H1 (cell line): Measurements from ENCODE around the gene SYK. TPM values are rescaled to one million over a fixed set of nuclear protein-coding genes. Genes with fewer than 3 reads are reported as not detected.

Source experiments
- CTCF ChIA-PET: fragments of 300-600 bp; sonication (Branson Sonifier 250); formaldehyde crosslinking; loops from one replicate; lab custom pipeline; 2021; ENCODE audit not compliant: partially characterized antibody; lab: Charles Lee
- POLR2A ChIA-PET: fragments of 300-600 bp; sonication (Branson Sonifier 250); formaldehyde crosslinking; loops from one replicate; lab custom pipeline; 2021; ENCODE audit warnings: inconsistent platforms; ENCODE audit not compliant: partially characterized antibody; lab: Charles Lee
- DNase-seq, 2 experiments: peaks; one replicate each; pipeline versions ENCODE4 v3.0.0 to v3.0.0-alpha.2; 2010 to 2022; ENCODE audit warnings: low spot score in 2 of 2, low read depth in 1 of 2, mixed read lengths in 1 of 2
- FAIRE-seq: peaks from 2 replicates; lab custom pipeline; 2011; peaks lifted over from hg19 to GRCh38; lab: Jason Lieb, UNC
- H2AFZ ChIP-seq: 2 replicates; pipeline ENCODE4 v1.8.1; 2012; ENCODE audit warnings: low read length, inconsistent platforms
- H2AK5ac ChIP-seq: 2 replicates; pipeline ENCODE4 v1.6.1; 2013; ENCODE audit warnings: low read depth, low read length
- H2BK120ac ChIP-seq: replicated peaks from 2 replicates; pipeline ENCODE3; 2013; ENCODE audit warnings: low read depth, low read length, inconsistent platforms
- H2BK12ac ChIP-seq: 2 replicates; pipeline ENCODE4 v1.6.1; 2013; ENCODE audit warnings: low read depth, low read length
- H2BK15ac ChIP-seq: 2 replicates; pipeline ENCODE4 v1.6.1; 2013; ENCODE audit warnings: low read length
- H2BK20ac ChIP-seq: 2 replicates; pipeline ENCODE4 v1.6.1; 2013; ENCODE audit warnings: low read length
- H2BK5ac ChIP-seq: 2 replicates; pipeline ENCODE4 v1.6.1; 2013; ENCODE audit warnings: low read depth, low read length
- H3K14ac ChIP-seq: 2 replicates; pipeline ENCODE4 v1.6.1; 2013; ENCODE audit warnings: inconsistent platforms; ENCODE audit not compliant: insufficient read length
- H3K18ac ChIP-seq: 2 replicates; pipeline ENCODE4 v1.6.1; 2013; ENCODE audit warnings: low read length; ENCODE audit errors: extremely low read depth
- H3K23ac ChIP-seq: 2 replicates; pipeline ENCODE4 v1.6.1; 2013; ENCODE audit warnings: inconsistent platforms; ENCODE audit not compliant: insufficient read length
- H3K23me2 ChIP-seq: 2 replicates; pipeline ENCODE4 v1.6.1; 2013; ENCODE audit warnings: low read depth, low read length
- H3K27ac ChIP-seq: 2 replicates; pipeline ENCODE4 v1.6.1; 2011; ENCODE audit warnings: low read depth, low read length, inconsistent platforms
- H3K27me3 ChIP-seq, 4 experiments: replicated peaks in 1 of 4; 1 replicate in 1 of 4; 2 replicates in 3 of 4; pipeline versions ENCODE4 v1.6.1 to v1.8.1; 2011 to 2013; ENCODE audit warnings: low read length in 3 of 4, mild to moderate bottlenecking in 3 of 4, inconsistent platforms in 2 of 4, mixed read lengths in 2 of 4, moderate library complexity in 1 of 4; ENCODE audit not compliant: control insufficient read depth in 3 of 4, insufficient read depth in 3 of 4; ENCODE audit errors: extremely low read depth in 1 of 4
- H3K36me3 ChIP-seq, 4 experiments: 2 replicates each; pipeline versions ENCODE4 v1.6.1 to v1.8.1; 2011 to 2013; ENCODE audit warnings: mild to moderate bottlenecking in 4 of 4, low read length in 3 of 4, moderate library complexity in 2 of 4, control low read depth in 1 of 4, inconsistent platforms in 1 of 4; ENCODE audit not compliant: insufficient read depth in 4 of 4, control insufficient read depth in 2 of 4
- H3K4ac ChIP-seq: replicated peaks from 2 replicates; pipeline ENCODE3; 2013; ENCODE audit warnings: low read length, low read depth, mixed read lengths, inconsistent platforms; ENCODE audit not compliant: insufficient read length
- H3K4me1 ChIP-seq, 4 experiments: replicated peaks in 1 of 4; 1 replicate in 1 of 4; 2 replicates in 3 of 4; pipeline versions ENCODE4 v1.6.1 to v1.8.1; 2011 to 2013; ENCODE audit warnings: low read length in 3 of 4, inconsistent platforms in 2 of 4, mixed read lengths in 1 of 4; ENCODE audit not compliant: insufficient read depth in 4 of 4, control insufficient read depth in 3 of 4
- H3K4me2 ChIP-seq, 2 experiments: 2 replicates each; pipeline versions ENCODE4 v1.6.1 to v1.8.1; 2011 to 2013; ENCODE audit warnings: low read depth in 2 of 2, low read length in 2 of 2, control low read depth in 1 of 2, inconsistent platforms in 1 of 2, mild to moderate bottlenecking in 1 of 2; ENCODE audit not compliant: insufficient read depth in 1 of 2
- H3K4me3 ChIP-seq, 4 experiments: fragments of 200-600, 300-600 bp in 1 of 4; sonication (generic), shearing (Covaris generic), sonication (Bioruptor Twin) in 1 of 4; 2 replicates each; pipeline versions ENCODE4 v1.5.1 to v1.8.1; 2011 to 2016; ENCODE audit warnings: low read length in 4 of 4, low read depth in 3 of 4, control low read depth in 2 of 4, inconsistent platforms in 2 of 4, mild to moderate bottlenecking in 2 of 4, mixed read lengths in 1 of 4, moderate library complexity in 1 of 4; ENCODE audit not compliant: insufficient read depth in 2 of 4; ENCODE audit errors: extremely low read depth in 1 of 4
- H3K56ac ChIP-seq: replicated peaks from 2 replicates; pipeline ENCODE3; 2013; ENCODE audit warnings: low read depth, mild to moderate bottlenecking, mixed read lengths, low read length, inconsistent platforms; ENCODE audit not compliant: insufficient read length
- H3K79me1 ChIP-seq: 2 replicates; pipeline ENCODE4 v1.6.1; 2013; ENCODE audit warnings: low read depth, low read length, control low read depth
- H3K79me2 ChIP-seq, 2 experiments: 2 replicates each; pipeline versions ENCODE4 v1.6.1 to v1.8.1; 2012 to 2013; ENCODE audit warnings: low read length in 2 of 2, mild to moderate bottlenecking in 2 of 2, inconsistent platforms in 1 of 2; ENCODE audit not compliant: insufficient read depth in 2 of 2, control insufficient read depth in 1 of 2
- H3K9ac ChIP-seq, 4 experiments: replicated peaks in 1 of 4; 1 replicate in 1 of 4; 2 replicates in 3 of 4; pipeline versions ENCODE4 v1.6.1 to v1.8.1; 2011 to 2013; ENCODE audit warnings: low read depth in 3 of 4, low read length in 3 of 4, control low read depth in 2 of 4, mild to moderate bottlenecking in 2 of 4, moderate library complexity in 2 of 4, inconsistent platforms in 1 of 4; ENCODE audit errors: extremely low read depth in 1 of 4
- H3K9me3 ChIP-seq, 2 experiments: 2 replicates each; pipeline versions ENCODE4 v1.6.1 to v1.8.1; 2012 to 2013; ENCODE audit warnings: mild to moderate bottlenecking in 2 of 2, moderate library complexity in 2 of 2, control low read depth in 1 of 2, inconsistent platforms in 1 of 2, low read depth in 1 of 2, low read length in 1 of 2, mixed read lengths in 1 of 2; ENCODE audit not compliant: insufficient read depth in 2 of 2
- H4K20me1 ChIP-seq, 2 experiments: replicated peaks in 1 of 2; 2 replicates each; pipeline versions ENCODE3 to v1.8.1; 2011 to 2013; ENCODE audit warnings: inconsistent platforms in 2 of 2, low read length in 2 of 2, mild to moderate bottlenecking in 1 of 2; ENCODE audit not compliant: insufficient read depth in 2 of 2, control insufficient read depth in 1 of 2
- H4K5ac ChIP-seq: 2 replicates; pipeline ENCODE4 v1.6.1; 2013; ENCODE audit warnings: low read length, low read depth, mixed read lengths, inconsistent platforms; ENCODE audit not compliant: insufficient read length
- H4K8ac ChIP-seq: 2 replicates; pipeline ENCODE4 v1.8.0; 2013; ENCODE audit warnings: mild to moderate bottlenecking, moderate library complexity, low read length, inconsistent platforms; ENCODE audit not compliant: insufficient read depth; ENCODE audit errors: extremely low read depth
- H4K91ac ChIP-seq: replicated peaks from 2 replicates; pipeline ENCODE3; 2013; ENCODE audit warnings: low read length, mixed read lengths, inconsistent platforms; ENCODE audit not compliant: insufficient read length
- ASH2L ChIP-seq: fragments of 200-600, 300-600 bp; sonication (generic); IDR thresholded peaks from one replicate; pipeline ENCODE4 v1.7.1; 2017; ENCODE audit warnings: low read length
- EP300 ChIP-seq, 2 experiments: IDR thresholded peaks; 1 replicate in 1 of 2; 2 replicates in 1 of 2; pipeline ENCODE4 v1.6.1; 2011 to 2012; ENCODE audit warnings: low read depth in 2 of 2, low read length in 2 of 2, mild to moderate bottlenecking in 2 of 2, borderline replicate concordance in 1 of 2, inconsistent platforms in 1 of 2, moderate library complexity in 1 of 2
- GTF2F1 ChIP-seq: IDR thresholded peaks from 2 replicates; pipeline ENCODE4 v1.6.1; 2012; ENCODE audit warnings: low read depth, low read length, improper control_type of control experiment, borderline replicate concordance
- JUND ChIP-seq: IDR thresholded peaks from 2 replicates; pipeline ENCODE4 v1.6.1; 2011; ENCODE audit warnings: mild to moderate bottlenecking, improper control_type of control experiment, low read length
- RAD21 ChIP-seq, 2 experiments: IDR thresholded peaks in 1 of 2; conservative IDR thresholded peaks in 1 of 2; 2 replicates each; pipeline ENCODE4 v1.6.1; 2011; ENCODE audit warnings: low read depth in 2 of 2, low read length in 2 of 2, improper control_type of control experiment in 1 of 2, inconsistent platforms in 1 of 2, mild to moderate bottlenecking in 1 of 2, moderate library complexity in 1 of 2
- RFX5 ChIP-seq: IDR thresholded peaks from 2 replicates; pipeline ENCODE4 v1.6.1; 2011; ENCODE audit warnings: low read depth, low read length, improper control_type of control experiment, borderline replicate concordance
- WGBS, 2 experiments: shearing (Covaris generic) in 1 of 2; methylation state at CpG; one replicate each; pipeline versions ENCODE4 v1.1.6 to v1.1.7; 2013 to 2015; ENCODE audit warnings: low lambda C conversion rate in 2 of 2, mixed read lengths in 2 of 2, inconsistent platforms in 1 of 2, low coverage in 1 of 2, missing lambda C conversion rate in 1 of 2; ENCODE audit not compliant: insufficient replicate concordance in 2 of 2, insufficient coverage in 1 of 2, insufficient read length in 1 of 2; ENCODE audit errors: extremely low coverage in 1 of 2, missing lambda C conversion rate in 1 of 2; 5-methylcytosine and 5-hydroxymethylcytosine counted together
- polyA plus RNA-seq, 7 experiments: library from polyadenylated mRNA; depleted of rRNA in 3 of 7; stranded (reverse) in 5 of 7; unstranded in 2 of 7; fragments of >200 nt in 5 of 7; fragments of 200-250 nt in 2 of 7; gene quantifications; 1 replicate in 5 of 7; 2 replicates in 1 of 7; 4 replicates in 1 of 7; pipeline versions ENCODE4 v1.2.1 to v1.2.3, GENCODE V29; 2011 to 2013; ENCODE audit warnings: missing spikeins in 2 of 7, mixed read lengths in 2 of 7
- total RNA-seq: library from RNA; stranded (reverse); fragmentation: NEBNext Ultra II Directional; extraction: Animal tissue kit (Norgen Biotek cat#: 25700); gene quantifications from 2 replicates; pipeline ENCODE4 v1.2.1, GENCODE V29; 2021
- TF ChIP-seq, protein P1 (sequence below), 3 experiments: IDR thresholded peaks; 1 replicate in 2 of 3; 2 replicates in 1 of 3; pipeline versions ENCODE4 v1.5.1 to v1.6.1; 2011; ENCODE audit warnings: low read length in 3 of 3, mild to moderate bottlenecking in 3 of 3, inconsistent platforms in 2 of 3, low read depth in 1 of 3, moderate library complexity in 1 of 3; ENCODE audit not compliant: insufficient read depth in 1 of 3; ENCODE audit errors: control extremely low read depth in 1 of 3
- TF ChIP-seq, protein P2 (sequence below): IDR thresholded peaks from 2 replicates; pipeline ENCODE4 v1.6.1; 2011; ENCODE audit warnings: low read depth, mild to moderate bottlenecking, low read length; ENCODE audit not compliant: insufficient read depth

The SYK gene
- total and polyA plus RNA-seq, 2 of the 8 experiments (the other 6 are each of a cell fraction or from before 2014, with no cell fraction given) = 1.5 to 4.4 TPM

DNA sequence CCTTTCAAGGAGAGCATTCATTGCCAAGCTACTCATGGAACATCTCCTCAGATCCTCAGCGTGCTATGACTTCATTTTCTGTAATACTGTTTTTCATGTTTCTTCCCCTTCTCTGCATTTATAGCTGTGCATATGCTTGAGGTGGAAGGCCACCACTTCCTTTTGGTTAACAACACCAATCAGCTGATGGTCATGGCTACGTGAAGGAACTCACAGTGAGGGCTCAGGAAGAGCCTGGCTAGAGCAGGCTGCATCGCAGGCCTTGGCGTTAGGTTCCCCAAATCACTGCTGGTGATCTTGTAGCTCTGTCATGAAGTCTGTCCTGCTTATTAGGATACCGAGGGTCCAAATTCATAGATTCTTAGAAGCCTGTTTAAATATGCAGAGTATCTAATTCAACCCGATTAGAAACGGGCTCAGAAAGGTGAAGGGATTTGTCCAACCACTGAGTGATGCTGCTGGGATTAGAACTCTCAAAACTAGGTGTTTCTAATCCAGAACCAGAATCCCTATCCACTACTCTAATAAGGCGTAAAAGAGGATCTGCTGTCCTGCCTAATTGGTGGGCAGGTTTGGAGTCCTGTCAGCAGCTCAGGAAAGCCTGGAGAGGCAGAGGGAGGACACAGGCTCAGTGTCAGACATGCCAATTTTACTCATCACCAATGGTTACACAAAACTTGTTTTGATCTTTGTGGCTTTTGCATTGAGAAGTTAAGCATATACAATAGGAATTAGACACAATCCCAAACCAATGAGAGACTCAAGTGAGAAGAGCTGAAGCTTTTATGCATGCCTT is 7.5 kb downstream of the SYK start:
- H4K20me1 ChIP-seq = peaks cover 0 to 2% of the 10 kb centered on the region in 2 experiments
- 87% methylated on average over 8 of the region's 8 CpGs; no CpG with 5 or more reads in 1 of the 2 experiments for WGBS, 2 experiments
- no peak overlapping the region for H4K91ac ChIP-seq
- no peak for DNase-seq
- no peak overlapping the region for H2BK20ac ChIP-seq
- no peak overlapping the region for H3K14ac ChIP-seq
- ChIA-PET POLR2A (interaction anchor here (0.8 kb wide), 1 partner anchor 88 kb away, joined by 3 read pairs; no protein-coding TSS in a partner anchor), CTCF (interaction anchor here (1.8 kb wide), 1 partner anchor 30 kb away, joined by 4 read pairs; no protein-coding TSS in a partner anchor)
- no peak overlapping the region for H2BK5ac ChIP-seq
- no peak overlapping the region for H3K23ac ChIP-seq
- no peak overlapping the region for H3K4ac ChIP-seq
- H3K9me3 ChIP-seq = no peaks in the 10 kb centered on the region
- no peak overlapping the region for H4K8ac ChIP-seq
- 0 out of 7 replicates have a peak, but pooled peaks cover 0 to 3% (median 0%) of the 10 kb centered on the region in 4 experiments for H3K4me1 ChIP-seq
- H2BK12ac ChIP-seq = no peak overlapping the region
- no peaks in the 10 kb centered on the region for H3K27me3 ChIP-seq
- H3K18ac ChIP-seq = no peak overlapping the region
- FAIRE-seq = no peak
- H3K4me2 ChIP-seq = no peak overlapping the region
- no peak overlapping the region for H3K9ac ChIP-seq
- H3K4me3 ChIP-seq = no peak overlapping the region
- no peaks in the 10 kb centered on the region for H3K23me2 ChIP-seq
- H3K56ac ChIP-seq = no peak overlapping the region
- H3K36me3 ChIP-seq = no peaks in the 10 kb centered on the region
- no peak overlapping the region for H2AFZ ChIP-seq
- no peaks in the 10 kb centered on the region for H3K79me2 ChIP-seq
- no peak overlapping the region for H3K27ac ChIP-seq
- H2AK5ac ChIP-seq = no peak overlapping the region
- no peak overlapping the region for H2BK120ac ChIP-seq
- no peaks in the 10 kb centered on the region; the same call in 1 of the 2 replicates for H3K79me1 ChIP-seq
- no peak overlapping the region for H2BK15ac ChIP-seq
- no peak overlapping the region for H4K5ac ChIP-seq
- no peak for TF ChIP-seq EP300 (IDR thresholded peaks at IDR 0.05; ENCODE audit: borderline replicate concordance in 1 of 2, low read depth in 2 of 2, low read length in 2 of 2)
- TF ChIP-seq GTF2F1 = no peak
- TF ChIP-seq, protein P1, sequence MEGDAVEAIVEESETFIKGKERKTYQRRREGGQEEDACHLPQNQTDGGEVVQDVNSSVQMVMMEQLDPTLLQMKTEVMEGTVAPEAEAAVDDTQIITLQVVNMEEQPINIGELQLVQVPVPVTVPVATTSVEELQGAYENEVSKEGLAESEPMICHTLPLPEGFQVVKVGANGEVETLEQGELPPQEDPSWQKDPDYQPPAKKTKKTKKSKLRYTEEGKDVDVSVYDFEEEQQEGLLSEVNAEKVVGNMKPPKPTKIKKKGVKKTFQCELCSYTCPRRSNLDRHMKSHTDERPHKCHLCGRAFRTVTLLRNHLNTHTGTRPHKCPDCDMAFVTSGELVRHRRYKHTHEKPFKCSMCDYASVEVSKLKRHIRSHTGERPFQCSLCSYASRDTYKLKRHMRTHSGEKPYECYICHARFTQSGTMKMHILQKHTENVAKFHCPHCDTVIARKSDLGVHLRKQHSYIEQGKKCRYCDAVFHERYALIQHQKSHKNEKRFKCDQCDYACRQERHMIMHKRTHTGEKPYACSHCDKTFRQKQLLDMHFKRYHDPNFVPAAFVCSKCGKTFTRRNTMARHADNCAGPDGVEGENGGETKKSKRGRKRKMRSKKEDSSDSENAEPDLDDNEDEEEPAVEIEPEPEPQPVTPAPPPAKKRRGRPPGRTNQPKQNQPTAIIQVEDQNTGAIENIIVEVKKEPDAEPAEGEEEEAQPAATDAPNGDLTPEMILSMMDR (IDR thresholded peaks at IDR 0.05; ENCODE audit: control extremely low read depth in 1 of 3, insufficient read depth in 1 of 3, low read depth in 1 of 3, low read length in 3 of 3) = no peak
- TF ChIP-seq, protein P2, sequence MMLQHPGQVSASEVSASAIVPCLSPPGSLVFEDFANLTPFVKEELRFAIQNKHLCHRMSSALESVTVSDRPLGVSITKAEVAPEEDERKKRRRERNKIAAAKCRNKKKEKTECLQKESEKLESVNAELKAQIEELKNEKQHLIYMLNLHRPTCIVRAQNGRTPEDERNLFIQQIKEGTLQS = no peak
- TF ChIP-seq RAD21 (IDR thresholded peaks at IDR 0.05 in 1 of 2, conservative IDR thresholded peaks at IDR 0.05 in 1 of 2; ENCODE audit: low read depth in 2 of 2, low read length in 2 of 2) = no peak
- TF ChIP-seq JUND = no peak
- TF ChIP-seq RFX5 = no peak
- TF ChIP-seq ASH2L = no peak
